GM21381 (cell line): ENCODE results near the gene ARSH.
"Not testable (repeated sequence)": the region's sequence is repeated elsewhere in the genome, so short reads cannot be mapped to it uniquely, and the experiment has no call there.

ENCODE experiments used
- ATAC-seq: cut with Tn5 transposase; IDR thresholded peaks from one replicate; pipeline ENCODE4 v1.9.1; 2021; ENCODE audit warnings: mild to moderate bottlenecking, moderate library complexity; ENCODE audit not compliant: unreplicated experiment

The ARSH gene

DNA sequence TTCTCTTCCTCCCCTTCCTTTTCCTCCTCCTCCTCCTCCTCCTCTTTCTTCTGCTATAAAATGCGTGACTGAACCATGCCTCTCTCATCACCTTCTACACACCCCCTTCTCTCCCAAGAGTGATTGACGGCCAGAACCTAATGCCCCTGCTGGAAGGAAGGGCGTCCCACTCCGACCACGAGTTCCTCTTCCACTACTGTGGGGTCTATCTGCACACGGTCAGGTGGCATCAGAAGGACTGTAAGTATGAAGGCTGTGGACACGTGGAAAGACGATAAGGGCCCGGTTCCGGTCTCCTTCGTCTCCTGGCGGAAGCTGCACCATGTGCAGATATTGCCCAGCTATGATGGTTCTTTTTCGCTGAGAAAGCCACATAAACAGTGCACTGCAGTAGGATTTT lies 22.8 kb downstream of the ARSH start:
- no peak for ATAC-seq

DNA sequence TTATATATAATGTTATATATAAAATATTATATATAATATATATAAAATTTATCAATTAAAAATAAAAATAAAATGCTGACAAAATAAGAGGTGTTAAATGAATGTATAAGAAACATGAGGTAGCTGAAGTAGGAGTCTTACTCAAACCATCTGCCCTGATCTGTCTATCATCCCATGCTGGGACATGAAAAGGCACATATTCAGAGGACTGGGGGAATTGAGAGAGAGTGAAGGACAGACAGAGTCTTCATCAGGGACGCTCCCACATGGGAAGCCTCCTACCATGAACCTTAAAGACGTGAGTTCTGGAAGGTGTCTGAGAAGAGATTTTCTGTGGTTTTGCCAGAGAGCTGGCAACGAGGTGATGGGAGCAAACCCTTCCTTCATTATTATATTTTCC lies 30.9 kb downstream of the ARSH start:
- no peak for ATAC-seq

GRCh38 chrX:3044196-3044595 lies 37.9 kb downstream of the ARSH start:
- ATAC-seq: no peak

DNA sequence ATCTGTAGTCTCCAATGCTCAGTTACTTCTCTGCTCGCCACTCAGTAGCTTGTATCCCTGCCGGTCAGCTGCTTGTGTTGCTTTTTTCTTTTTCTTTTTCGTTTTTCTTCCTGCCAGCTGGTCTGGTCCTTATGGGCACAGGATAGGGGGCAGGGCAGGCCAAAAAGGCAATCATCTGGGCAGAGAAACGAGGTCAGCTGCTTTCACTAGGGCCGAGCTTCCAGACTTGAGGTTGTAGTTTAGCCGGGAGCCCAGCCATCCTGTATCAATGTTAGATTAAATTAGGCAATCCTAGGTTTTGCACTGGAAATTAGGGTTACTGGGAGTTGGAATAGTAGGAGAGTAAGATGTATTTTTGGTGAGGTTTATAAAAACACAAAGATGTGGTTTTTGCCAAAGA lies 38.3 kb downstream of the ARSH start:
- no peak for ATAC-seq

- ATAC-seq: no peak
Measured at GRCh38 chrX:3046253-3047240, 40.2 kb downstream of the ARSH start.

- ATAC-seq: not testable (repeated sequence)
Measured at GRCh38 chrX:3050523-3051175, 44.3 kb downstream of the ARSH start.

GRCh38 chrX:3052860-3053259 lies 46.5 kb downstream of the ARSH start:
- ATAC-seq: no peak

DNA sequence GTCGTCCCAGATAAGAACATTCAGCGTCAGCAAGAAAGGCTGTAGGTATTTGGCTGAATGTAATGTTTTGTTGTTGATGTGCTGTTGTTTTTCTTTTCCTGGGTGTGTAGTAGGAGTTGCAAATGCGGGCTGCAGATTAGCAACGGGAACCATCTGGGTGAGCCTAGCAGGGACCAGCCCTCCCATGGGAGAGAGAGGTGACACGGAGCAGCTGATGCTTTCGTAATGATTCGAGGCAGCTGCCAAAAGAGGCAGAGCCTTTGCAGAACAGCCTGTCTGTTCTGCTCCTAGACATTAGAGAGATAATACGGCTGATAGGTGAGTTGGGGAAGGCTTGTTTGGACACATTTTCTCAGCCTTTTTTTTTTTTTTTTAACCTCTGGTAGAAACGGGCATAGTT lies 60.2 kb downstream of the ARSH start:
- no peak for ATAC-seq

DNA sequence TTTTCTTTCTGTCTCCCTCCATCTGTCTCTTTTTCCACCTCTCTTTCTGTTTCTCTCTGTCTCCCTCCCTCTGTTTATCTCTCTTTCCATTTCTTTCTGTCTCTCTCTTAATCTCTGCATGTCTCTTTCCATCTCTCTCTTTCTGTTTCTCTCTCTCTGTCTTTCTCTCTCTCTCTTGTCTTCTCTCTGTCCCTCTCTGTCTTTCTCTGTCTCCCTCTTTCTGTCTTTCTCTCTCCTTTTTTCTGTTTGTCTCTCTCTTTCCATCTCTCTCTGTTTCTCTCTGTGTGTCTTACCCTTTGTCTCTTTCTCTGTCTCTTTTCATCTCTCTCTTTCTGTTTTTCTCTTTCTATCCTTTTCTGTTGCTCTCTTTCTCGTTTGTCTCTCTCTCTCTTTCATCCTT lies 69.6 kb downstream of the ARSH start:
- no peak for ATAC-seq

DNA sequence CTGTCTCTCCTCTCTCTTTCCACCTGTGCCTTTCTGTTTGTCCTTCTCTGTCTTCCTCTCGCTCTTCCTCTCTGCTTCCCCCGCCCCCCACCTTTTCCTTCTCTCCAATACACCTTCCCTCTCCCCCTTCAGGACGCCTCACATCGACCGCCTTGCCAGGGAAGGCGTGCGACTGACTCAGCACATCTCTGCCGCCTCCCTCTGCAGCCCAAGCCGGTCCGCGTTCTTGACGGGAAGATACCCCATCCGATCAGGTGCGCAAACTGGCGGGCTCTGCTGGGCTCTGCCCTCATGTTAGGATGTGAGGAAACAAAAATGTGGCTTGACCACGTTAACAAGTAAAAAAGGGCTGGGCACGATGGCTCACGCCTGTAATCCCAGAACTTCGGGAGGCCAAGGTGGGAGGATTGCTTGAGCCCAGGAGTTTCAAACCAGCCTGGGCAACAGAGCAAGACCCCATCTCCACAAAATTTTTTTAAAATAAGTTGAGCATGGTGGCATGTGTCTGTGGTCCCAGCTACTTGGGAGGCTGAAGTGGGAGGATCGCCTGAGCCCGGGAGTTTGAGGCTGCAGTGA lies 70.2 kb downstream of the ARSH start:
- ATAC-seq: no peak
